ENCODE data around the gene ZNF540.
"Not testable (repeated sequence)": the region's sequence is repeated elsewhere in the genome, so short reads cannot be mapped to it uniquely, and the experiment has no call there.

ZNF540 gene

GRCh38 chr19:37655301-37655688 lies 60.6 kb downstream of the ZNF540 start, which contains the start of gene ZFP30:
Gene ZFP30 (minus strand): TSS chr19:37655465. CDS start chr19:37647822, 7,643 bp downstream.
- Histone ChIP-seq H3F3A (ENCODE audit: low read depth) (no peaks in the 10 kb centered on the region), H3K4me2 (ENCODE audit: low read depth, low read length, poor library complexity, severe bottlenecking) (peak within 1 kb of the TSS; percentile 96), H4K20me1 (ENCODE audit: insufficient read depth, low read length, poor library complexity, severe bottlenecking) (peaks cover 19% of the 10 kb centered on the region), H3K4me3 (ENCODE audit: low read length, poor library complexity, severe bottlenecking) (peak within 1 kb of the TSS; percentile 92), H3K9ac (ENCODE audit: low read depth, low read length, poor library complexity, severe bottlenecking) (peak within 1 kb of the TSS; percentile 92), H3K79me2 (ENCODE audit: insufficient read depth, low read length) (peaks cover 45% of the 10 kb centered on the region), H3K27me3 (ENCODE audit: insufficient read depth, low read length, poor library complexity, severe bottlenecking) (no peaks in the 10 kb centered on the region), H3K36me3 (ENCODE audit: insufficient read depth, low read length) (no peaks in the 10 kb centered on the region), H3K9me2 (replicated peaks; ENCODE audit: low read depth, low read length) (no peaks in the 10 kb centered on the region), H2AFZ (ENCODE audit: low read length) (peak within 1 kb of the TSS; percentile 97), H3K9me3 (ENCODE audit: insufficient read depth, low read depth, low read length) (no peaks in the 10 kb centered on the region), H3K4me1 (ENCODE audit: insufficient read depth, low read length, poor library complexity, severe bottlenecking) (peaks cover 41% of the 10 kb centered on the region)
- no peak for TF ChIP-seq EZH2phosphoT487 (IDR thresholded peaks at IDR 0.05; ENCODE audit: borderline replicate concordance)
- TF ChIP-seq, protein P1, sequence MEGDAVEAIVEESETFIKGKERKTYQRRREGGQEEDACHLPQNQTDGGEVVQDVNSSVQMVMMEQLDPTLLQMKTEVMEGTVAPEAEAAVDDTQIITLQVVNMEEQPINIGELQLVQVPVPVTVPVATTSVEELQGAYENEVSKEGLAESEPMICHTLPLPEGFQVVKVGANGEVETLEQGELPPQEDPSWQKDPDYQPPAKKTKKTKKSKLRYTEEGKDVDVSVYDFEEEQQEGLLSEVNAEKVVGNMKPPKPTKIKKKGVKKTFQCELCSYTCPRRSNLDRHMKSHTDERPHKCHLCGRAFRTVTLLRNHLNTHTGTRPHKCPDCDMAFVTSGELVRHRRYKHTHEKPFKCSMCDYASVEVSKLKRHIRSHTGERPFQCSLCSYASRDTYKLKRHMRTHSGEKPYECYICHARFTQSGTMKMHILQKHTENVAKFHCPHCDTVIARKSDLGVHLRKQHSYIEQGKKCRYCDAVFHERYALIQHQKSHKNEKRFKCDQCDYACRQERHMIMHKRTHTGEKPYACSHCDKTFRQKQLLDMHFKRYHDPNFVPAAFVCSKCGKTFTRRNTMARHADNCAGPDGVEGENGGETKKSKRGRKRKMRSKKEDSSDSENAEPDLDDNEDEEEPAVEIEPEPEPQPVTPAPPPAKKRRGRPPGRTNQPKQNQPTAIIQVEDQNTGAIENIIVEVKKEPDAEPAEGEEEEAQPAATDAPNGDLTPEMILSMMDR (conservative IDR thresholded peaks at IDR 0.05; ENCODE audit: low read length), result no peak

DNA sequence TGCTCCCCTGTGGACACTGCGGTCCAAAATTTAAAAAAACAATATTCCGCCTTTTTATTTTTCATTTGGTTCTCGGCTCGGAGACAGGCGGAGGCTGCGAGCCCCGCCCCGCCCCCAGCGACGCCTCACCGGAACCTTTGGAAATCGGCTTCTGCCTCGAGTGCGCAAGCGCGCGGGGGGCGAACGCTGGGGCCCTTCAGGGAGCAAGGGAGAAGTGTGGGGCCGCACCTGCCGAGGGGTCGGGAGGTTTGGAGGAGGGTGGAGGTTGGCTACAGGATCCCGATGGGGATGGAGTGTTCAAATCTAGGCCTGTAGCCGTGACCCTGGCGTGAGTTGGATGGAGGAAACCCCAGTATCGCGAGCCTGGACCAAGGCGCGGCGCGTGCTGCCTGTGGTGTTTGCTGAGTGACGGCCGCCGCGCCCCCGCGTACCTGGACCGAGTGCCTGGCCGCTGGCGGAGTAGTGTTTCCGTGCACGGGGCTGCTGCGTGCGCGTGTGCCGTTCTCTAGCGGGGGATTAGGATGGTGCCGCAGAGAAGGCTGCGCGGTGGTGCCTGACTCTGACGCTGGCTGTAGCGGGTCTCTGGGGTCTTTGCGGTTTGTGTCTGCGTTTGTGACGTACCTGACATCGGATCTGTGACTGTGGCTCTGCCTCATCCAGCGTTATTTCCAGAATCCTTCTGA lies 61.2 kb downstream of the ZNF540 start:
- Histone ChIP-seq H2AFZ (ENCODE audit: low read length) (peak overlapping the region; percentile 97), H4K20me1 (ENCODE audit: insufficient read depth, low read length, poor library complexity, severe bottlenecking) (peaks cover 19% of the 10 kb centered on the region), H3K9ac (ENCODE audit: low read depth, low read length, poor library complexity, severe bottlenecking) (peak overlapping the region; percentile 92), H3K4me3 (ENCODE audit: low read length, poor library complexity, severe bottlenecking) (peak overlapping the region; percentile 92), H3F3A (ENCODE audit: low read depth) (no peaks in the 10 kb centered on the region), H3K4me2 (ENCODE audit: low read depth, low read length, poor library complexity, severe bottlenecking) (peak overlapping the region; percentile 96), H3K9me2 (replicated peaks; ENCODE audit: low read depth, low read length) (no peaks in the 10 kb centered on the region), H3K79me2 (ENCODE audit: insufficient read depth, low read length) (peaks cover 43% of the 10 kb centered on the region), H3K27me3 (ENCODE audit: insufficient read depth, low read length, poor library complexity, severe bottlenecking) (no peaks in the 10 kb centered on the region), H3K36me3 (ENCODE audit: insufficient read depth, low read length) (no peaks in the 10 kb centered on the region), H3K9me3 (ENCODE audit: insufficient read depth, low read depth, low read length) (no peaks in the 10 kb centered on the region), H3K4me1 (ENCODE audit: insufficient read depth, low read length, poor library complexity, severe bottlenecking) (peaks cover 41% of the 10 kb centered on the region)
- TF ChIP-seq, protein P1 (conservative IDR thresholded peaks at IDR 0.05; ENCODE audit: low read length), result no peak
- TF ChIP-seq EZH2phosphoT487 (IDR thresholded peaks at IDR 0.05; ENCODE audit: borderline replicate concordance), result no peak

- H3K4me3 ChIP-seq (ENCODE audit: low read length, poor library complexity, severe bottlenecking), result peak overlapping the region; percentile 92
- peaks cover 34% of the 10 kb centered on the region for H3K4me1 ChIP-seq (ENCODE audit: insufficient read depth, low read length, poor library complexity, severe bottlenecking)
- peak overlapping the region; percentile 96 for H3K4me2 ChIP-seq (ENCODE audit: low read depth, low read length, poor library complexity, severe bottlenecking)
- peaks cover 30% of the 10 kb centered on the region for H3K79me2 ChIP-seq (ENCODE audit: insufficient read depth, low read length)
- H3K9ac ChIP-seq (ENCODE audit: low read depth, low read length, poor library complexity, severe bottlenecking); H3K9me2 ChIP-seq (replicated peaks; ENCODE audit: low read depth, low read length); H3K27me3 ChIP-seq (ENCODE audit: insufficient read depth, low read length, poor library complexity, severe bottlenecking); H3K36me3 ChIP-seq (ENCODE audit: insufficient read depth, low read length); H3K9me3 ChIP-seq (ENCODE audit: insufficient read depth, low read depth, low read length); H3F3A ChIP-seq (ENCODE audit: low read depth); H2AFZ ChIP-seq (ENCODE audit: low read length): not testable (repeated sequence)
- peaks cover 16% of the 10 kb centered on the region for H4K20me1 ChIP-seq (ENCODE audit: insufficient read depth, low read length, poor library complexity, severe bottlenecking)
Measured at GRCh38 chr19:37657157-37657556, 62.5 kb downstream of the ZNF540 start.
